Right lobe of liver (tissue), 6 donors: ENCODE measurements around the gene SYNGR1. TPM values are rescaled to one million over a fixed set of nuclear protein-coding genes. Genes with fewer than 3 reads are reported as not detected.

ENCODE experiments used
- ATAC-seq, 4 donors: fragments of 200-7000 bp; cut with Tn5 transposase; one replicate each; pipeline ENCODE4 v1.9.1; 2020; ENCODE audit warnings: mild to moderate bottlenecking in 4 of 4, moderate library complexity in 4 of 4
- DNase-seq, 3 donors: peaks; one replicate each; pipeline ENCODE4 v3.0.0-alpha.2; 2020
- H3K27ac ChIP-seq, 3 donors: fragments of 200-600 bp; one replicate each; pipeline ENCODE4 v1.8.0; 2022
- H3K27me3 ChIP-seq, 2 donors: fragments of 200-600 bp; one replicate each; pipeline ENCODE4 v1.8.0; 2022
- H3K36me3 ChIP-seq, 4 donors: fragments of 200-600 bp; sonication (generic) in 1 of 4; one replicate each; pipeline versions ENCODE4 v1.5.1 to v1.8.0; 2017 to 2022; ENCODE audit warnings: control low read depth in 1 of 4
- H3K4me1 ChIP-seq, 4 donors: fragments of 200-600 bp; sonication (generic) in 1 of 4; one replicate each; pipeline versions ENCODE4 v1.5.1 to v1.8.0; 2017 to 2022; ENCODE audit warnings: control low read depth in 1 of 4
- H3K4me3 ChIP-seq, 3 donors: fragments of 200-600 bp; one replicate each; pipeline ENCODE4 v1.8.0; 2022
- H3K9me3 ChIP-seq, 4 donors: fragments of 200-600 bp; sonication (generic) in 1 of 4; one replicate each; pipeline versions ENCODE4 v1.5.1 to v1.8.0; 2017 to 2022; ENCODE audit warnings: control low read depth in 1 of 4
- POLR2A ChIP-seq: fragments of 450-650 bp; IDR thresholded peaks from one replicate; pipeline ENCODE4 v1.6.1; 2017; ENCODE audit warnings: antibody characterized with exemption, mild to moderate bottlenecking
- WGBS: methylation state at CpG from one replicate; pipeline ENCODE4 v1.1.6; 2018; ENCODE audit warnings: low coverage, low lambda C conversion rate; ENCODE audit not compliant: insufficient coverage; ENCODE audit errors: missing lambda C conversion rate; 5-methylcytosine and 5-hydroxymethylcytosine counted together
- intact Hi-C, 2 donors: fragments of 100-400 bp; cut with DNase I; formaldehyde crosslinking; loops; one replicate each; pipeline versions ENCODE4 v1.11.2 to v1.14.1; 2022
- total RNA-seq, 6 experiments: library from RNA; depleted of rRNA in 2 of 6; stranded (reverse); fragments of >200 nt in 2 of 6; fragmentation: NEBNext Ultra II Directional in 3 of 6; extraction: Animal tissue kit (Norgen Biotek cat#: 25700) in 3 of 6; gene quantifications; one replicate each; pipeline versions ENCODE4 v1.1.0 to v1.2.4, GENCODE V29; 2016 to 2023
- TF ChIP-seq, protein P1 (sequence below), 4 donors: fragments of 200-600 bp in 3 of 4; fragments of 450-650 bp in 1 of 4; IDR thresholded peaks; one replicate each; pipeline versions ENCODE4 v1.5.1 to v1.8.0; 2016 to 2022; ENCODE audit warnings: antibody characterized with exemption in 4 of 4, mild to moderate bottlenecking in 2 of 4
- donor health status: DM: no; HTN: yes; CAD: no.
- donor health status: DM: no; HTN: no; CAD: no.
- donor health status: DM: no; HTN: no; CAD: no.
- donor health status: DM: no; HTN: yes; CAD: no.
- donor health status: DM: no; HTN: yes; CAD: no.

SYNGR1 gene
- total RNA-seq, 6 experiments from 2014 or later, result 0.74 to 3.2 (median 2.2) TPM

DNA sequence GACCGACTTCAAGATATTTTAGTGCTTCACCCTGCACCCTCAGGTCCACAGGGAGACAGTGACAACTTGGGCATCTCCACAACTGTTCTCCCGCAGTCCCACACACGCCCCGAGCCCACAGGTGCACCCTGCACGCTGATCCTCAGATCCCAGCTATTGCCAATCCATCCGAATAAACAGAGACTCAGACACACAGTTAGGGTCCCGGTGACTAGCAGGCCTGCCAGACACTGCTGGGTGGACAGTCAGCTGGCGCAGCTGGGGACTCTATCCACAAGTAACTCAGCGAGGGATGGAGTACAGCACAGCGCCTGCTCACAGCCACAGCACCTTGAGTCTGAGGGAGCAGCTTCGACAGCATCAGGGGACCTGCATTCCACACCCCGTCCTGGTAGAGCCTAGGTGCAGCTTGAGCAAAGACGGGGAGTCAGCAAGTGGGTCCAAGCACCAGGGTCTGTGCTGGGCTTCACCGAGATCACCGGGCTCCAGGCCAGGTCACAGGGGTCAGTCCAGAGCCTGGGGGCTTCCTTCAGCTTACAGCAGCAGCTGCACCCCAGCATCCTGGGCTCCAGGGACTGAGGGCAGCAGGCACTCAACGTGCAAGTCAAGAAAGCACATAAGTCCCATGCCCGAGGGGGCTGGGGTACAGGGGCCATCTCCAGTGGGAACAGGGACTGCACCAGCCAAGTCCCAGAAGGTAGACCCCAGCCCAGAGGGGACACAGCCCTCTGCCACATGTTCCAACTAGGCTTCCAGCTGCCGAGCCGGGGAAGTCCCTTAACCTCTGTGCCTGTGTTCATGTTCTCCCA is 38.0 kb upstream of the SYNGR1 start:
- Histone ChIP-seq H3K27me3 (no peaks in the 10 kb centered on the region), H3K4me1 (peaks cover 0 to 37% (median 14%) of the 10 kb centered on the region in 4 donors), H3K27ac (no peak overlapping the region), H3K4me3 (no peak overlapping the region), H3K36me3 (peaks cover 18 to 54% (median 36%) of the 10 kb centered on the region in 4 donors), H3K9me3 (no peaks in the 10 kb centered on the region)
- ATAC-seq, result peak in 1 of 4 donors; percentile 1
- peak in 1 of 3 donors; percentile 25 for DNase-seq
- no peak for TF ChIP-seq POLR2A
- TF ChIP-seq, protein P1, sequence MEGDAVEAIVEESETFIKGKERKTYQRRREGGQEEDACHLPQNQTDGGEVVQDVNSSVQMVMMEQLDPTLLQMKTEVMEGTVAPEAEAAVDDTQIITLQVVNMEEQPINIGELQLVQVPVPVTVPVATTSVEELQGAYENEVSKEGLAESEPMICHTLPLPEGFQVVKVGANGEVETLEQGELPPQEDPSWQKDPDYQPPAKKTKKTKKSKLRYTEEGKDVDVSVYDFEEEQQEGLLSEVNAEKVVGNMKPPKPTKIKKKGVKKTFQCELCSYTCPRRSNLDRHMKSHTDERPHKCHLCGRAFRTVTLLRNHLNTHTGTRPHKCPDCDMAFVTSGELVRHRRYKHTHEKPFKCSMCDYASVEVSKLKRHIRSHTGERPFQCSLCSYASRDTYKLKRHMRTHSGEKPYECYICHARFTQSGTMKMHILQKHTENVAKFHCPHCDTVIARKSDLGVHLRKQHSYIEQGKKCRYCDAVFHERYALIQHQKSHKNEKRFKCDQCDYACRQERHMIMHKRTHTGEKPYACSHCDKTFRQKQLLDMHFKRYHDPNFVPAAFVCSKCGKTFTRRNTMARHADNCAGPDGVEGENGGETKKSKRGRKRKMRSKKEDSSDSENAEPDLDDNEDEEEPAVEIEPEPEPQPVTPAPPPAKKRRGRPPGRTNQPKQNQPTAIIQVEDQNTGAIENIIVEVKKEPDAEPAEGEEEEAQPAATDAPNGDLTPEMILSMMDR (IDR thresholded peaks at IDR 0.05), result no peak
- intact Hi-C loops, result loop anchor here (5.0 to 10.0 kb wide), 2 partner anchors 67 to 139 kb away; partner anchors contain the start of gene PDGFB (in 1 of the 2)
- 67% methylated on average over 3 of the region's 19 CpGs for WGBS

DNA sequence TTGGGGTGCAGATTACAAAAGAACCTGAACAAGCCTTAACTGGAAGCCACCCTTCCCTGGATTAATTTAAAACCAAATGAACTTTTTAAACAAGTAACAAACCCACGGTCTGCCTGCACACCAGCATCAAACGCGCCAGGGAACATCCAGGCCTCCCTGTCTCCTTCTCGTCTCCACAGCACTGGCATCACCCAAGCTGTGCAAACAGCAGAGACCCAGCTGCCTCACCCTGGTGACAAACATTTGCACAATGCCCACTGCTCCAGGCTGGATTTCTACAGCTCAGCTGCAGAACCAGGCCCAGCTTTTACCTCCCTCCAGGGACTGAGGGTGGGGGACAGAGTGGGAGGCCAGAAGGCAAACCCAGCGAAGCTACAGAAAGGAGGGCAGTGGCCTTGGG is 37.4 kb upstream of the SYNGR1 start:
- intact Hi-C loops, result loop anchor here (5.0 to 10.0 kb wide), 2 partner anchors 68 to 140 kb away; partner anchors contain the start of gene PDGFB (in 1 of the 2)
- TF ChIP-seq POLR2A, result no peak
- Histone ChIP-seq H3K27ac (no peak overlapping the region), H3K4me1 (peaks cover 3 to 44% (median 17%) of the 10 kb centered on the region in 4 donors), H3K4me3 (no peak overlapping the region), H3K36me3 (peaks cover 18 to 60% (median 42%) of the 10 kb centered on the region in 4 donors), H3K9me3 (no peaks in the 10 kb centered on the region), H3K27me3 (no peaks in the 10 kb centered on the region)
- ATAC-seq (no peak), DNase-seq (no peak)
- 31% methylated on average over 3 of the region's 5 CpGs for WGBS

DNA sequence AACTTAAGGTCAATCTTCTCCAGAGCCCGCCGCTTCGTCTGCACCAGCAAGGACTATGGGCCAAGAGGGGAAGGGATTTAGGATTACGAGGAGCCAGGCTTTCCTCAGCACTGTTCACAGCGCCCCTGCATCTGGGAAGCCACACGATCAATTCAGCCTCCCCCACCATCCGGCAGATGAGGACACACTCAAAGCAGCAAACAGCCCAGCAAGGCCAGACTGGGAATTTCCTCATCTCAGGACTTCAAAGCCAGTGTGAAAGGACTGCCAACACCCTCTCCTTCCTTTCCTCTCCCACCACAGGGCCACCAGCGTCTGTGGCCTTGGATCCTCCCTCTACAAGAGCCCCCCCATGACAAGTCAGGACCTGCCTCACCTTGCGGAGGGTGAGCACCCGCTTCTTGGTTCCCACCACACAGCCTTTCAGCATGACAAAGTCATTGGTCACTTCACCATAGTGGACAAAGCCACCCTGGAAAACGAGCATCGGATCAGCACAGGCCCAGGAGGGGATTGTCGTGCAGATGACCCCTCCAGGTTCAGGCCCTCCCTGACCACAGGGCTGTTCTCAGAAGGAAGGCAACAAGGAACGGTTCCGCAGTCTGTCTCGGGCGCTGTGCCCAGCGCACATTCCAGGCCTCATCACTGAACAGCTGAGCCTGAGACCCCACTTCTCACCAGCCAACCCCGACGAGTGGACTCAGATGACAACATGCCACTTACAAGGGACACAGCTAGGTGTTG is 36.4 kb upstream of the SYNGR1 start:
- Histone ChIP-seq H3K4me1 (peaks cover 3 to 50% (median 20%) of the 10 kb centered on the region in 4 donors), H3K4me3 (no peak overlapping the region), H3K9me3 (no peaks in the 10 kb centered on the region), H3K36me3 (peaks cover 21 to 65% (median 45%) of the 10 kb centered on the region in 4 donors), H3K27me3 (no peaks in the 10 kb centered on the region), H3K27ac (peak overlapping the region in 1 of 3 donors; percentile 33)
- no peak for DNase-seq
- 48% methylated on average over 4 of the region's 20 CpGs for WGBS
- ATAC-seq, result no peak
- intact Hi-C loops, result loop anchor here (5.0 to 10.0 kb wide), 2 partner anchors 69 to 141 kb away; partner anchors contain the start of gene PDGFB (in 1 of the 2)
- TF ChIP-seq, protein P1 (IDR thresholded peaks at IDR 0.05), result no peak
- TF ChIP-seq POLR2A, result no peak

DNA sequence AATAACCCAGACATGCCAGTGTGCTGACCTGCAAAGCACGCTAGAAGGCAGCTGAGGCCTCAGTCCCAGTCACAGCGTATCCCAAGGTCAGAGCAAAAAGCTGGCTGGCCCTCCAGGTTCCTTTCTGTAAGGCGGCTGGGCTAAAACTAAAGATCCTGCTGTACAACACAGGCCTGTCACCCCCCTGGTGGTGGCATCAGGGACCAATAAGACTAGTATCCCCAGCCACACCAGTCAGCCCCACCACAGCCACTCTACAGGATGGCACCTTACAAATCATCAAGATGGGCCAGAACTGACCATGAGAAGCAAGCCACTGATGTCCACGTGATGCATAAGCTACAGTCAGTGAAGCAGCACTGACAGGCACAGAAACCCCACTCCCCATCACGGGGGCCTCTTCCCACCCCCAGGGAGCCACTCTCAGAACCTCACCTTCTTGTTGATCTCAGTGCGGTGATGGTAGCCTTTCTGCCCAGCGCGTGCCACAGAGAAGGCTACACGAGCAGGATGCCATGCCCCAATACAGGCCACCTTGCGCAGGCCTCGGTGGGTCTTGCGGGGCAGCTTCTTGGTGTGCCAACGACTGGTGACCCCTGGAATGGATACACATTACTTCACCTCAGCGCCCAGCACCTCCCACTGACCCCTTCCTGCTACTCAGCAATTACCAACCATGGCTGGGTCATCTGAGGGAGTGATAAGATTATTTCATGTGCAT is 35.4 kb upstream of the SYNGR1 start:
- Histone ChIP-seq H3K4me3 (no peak overlapping the region), H3K27ac (peak overlapping the region in 2 of 3 donors; percentile 4 to 5), H3K9me3 (no peaks in the 10 kb centered on the region), H3K36me3 (peaks cover 21 to 65% (median 45%) of the 10 kb centered on the region in 4 donors), H3K27me3 (no peaks in the 10 kb centered on the region), H3K4me1 (peaks cover 3 to 50% (median 20%) of the 10 kb centered on the region in 4 donors)
- ATAC-seq, result no peak
- 50% methylated on average over 2 of the region's 14 CpGs for WGBS
- intact Hi-C loops, result loop anchor here (5.0 to 10.0 kb wide), 2 partner anchors 70 to 142 kb away; partner anchors contain the start of gene PDGFB (in 1 of the 2)
- DNase-seq, result no peak
- TF ChIP-seq POLR2A, result no peak
- TF ChIP-seq, protein P1 (IDR thresholded peaks at IDR 0.05), result peak in 1 of 4 donors; percentile 19
